Activated CD8-positive, alpha-beta memory T cell treated with anti-CD3 and anti-CD28 coated beads, Interleukin-2, amount 50 U/mL, for 1 hour (primary cell): ENCODE measurements around the gene TBC1D10B.

Experiments used
- DNase-seq: peaks from one replicate; pipeline ENCODE4 v3.0.0-alpha.2; 2020; ENCODE audit errors: extremely low read depth

Gene TBC1D10B

GRCh38 chr16:30374538-30374937, 4.2 kb upstream of the TBC1D10B start, which contains the start of gene MYL11:
Gene MYL11, plus strand, starts transcription at chr16:30374802. Its CDS starts 56 bp downstream, at chr16:30374858.
- DNase-seq: no peak

GRCh38 chr16:30372725-30373124, 2.4 kb upstream of the TBC1D10B start:
- no peak for DNase-seq

GRCh38 chr16:30372038-30372712, 1.9 kb upstream of the TBC1D10B start:
- DNase-seq: no peak

- no peak for DNase-seq
Observed at GRCh38 chr16:30371248-30371816, 1.0 kb upstream of the TBC1D10B start.

- no peak for DNase-seq
Observed at GRCh38 chr16:30369938-30370455, 297 bp downstream of the TBC1D10B start.

- DNase-seq: no peak
Observed at GRCh38 chr16:30369091-30369937, 980 bp downstream of the TBC1D10B start.

GRCh38 chr16:30368792-30369090, 1.6 kb downstream of the TBC1D10B start:
- no peak for DNase-seq

GRCh38 chr16:30368122-30368791, 2.0 kb downstream of the TBC1D10B start:
- no peak for DNase-seq

GRCh38 chr16:30367349-30368009, 2.8 kb downstream of the TBC1D10B start:
- no peak for DNase-seq

- DNase-seq: no peak
Observed at GRCh38 chr16:30366511-30366910, 3.8 kb downstream of the TBC1D10B start.

- DNase-seq: no peak
Observed at GRCh38 chr16:30365200-30365599, 5.1 kb downstream of the TBC1D10B start.

GRCh38 chr16:30361180-30361579, 9.1 kb downstream of the TBC1D10B start:
- no peak for DNase-seq

GRCh38 chr16:30359871-30360170, 10.5 kb downstream of the TBC1D10B start:
- no peak for DNase-seq

GRCh38 chr16:30358990-30359870, 11.1 kb downstream of the TBC1D10B start:
- no peak for DNase-seq

GRCh38 chr16:30358577-30358936, 11.7 kb downstream of the TBC1D10B start:
- DNase-seq: no peak

GRCh38 chr16:30357715-30358576, 12.3 kb downstream of the TBC1D10B start:
- DNase-seq: no peak

- no peak for DNase-seq
Observed at GRCh38 chr16:30357085-30357714, 13.1 kb downstream of the TBC1D10B start.

- DNase-seq: no peak
Observed at GRCh38 chr16:30356401-30357084, 13.8 kb downstream of the TBC1D10B start.

GRCh38 chr16:30355954-30356308, 14.4 kb downstream of the TBC1D10B start:
- DNase-seq: no peak
